GM10847 (cell line): ENCODE measurements around the gene ARHGAP10.

Experiments
- POLR2A ChIP-seq: IDR thresholded peaks from 2 replicates; pipeline ENCODE4 v1.6.1; 2011; ENCODE audit not compliant: insufficient read length; ENCODE audit errors: extremely low read depth

The ARHGAP10 gene

GRCh38 chr4:147965056-147965455 lies 233.2 kb downstream of the ARHGAP10 start:
- TF ChIP-seq POLR2A, result no peak

- TF ChIP-seq POLR2A, result no peak
Observed at GRCh38 chr4:147965873-147966272, 234.0 kb downstream of the ARHGAP10 start.

GRCh38 chr4:147968641-147969040 lies 236.8 kb downstream of the ARHGAP10 start:
- TF ChIP-seq POLR2A, result no peak

DNA sequence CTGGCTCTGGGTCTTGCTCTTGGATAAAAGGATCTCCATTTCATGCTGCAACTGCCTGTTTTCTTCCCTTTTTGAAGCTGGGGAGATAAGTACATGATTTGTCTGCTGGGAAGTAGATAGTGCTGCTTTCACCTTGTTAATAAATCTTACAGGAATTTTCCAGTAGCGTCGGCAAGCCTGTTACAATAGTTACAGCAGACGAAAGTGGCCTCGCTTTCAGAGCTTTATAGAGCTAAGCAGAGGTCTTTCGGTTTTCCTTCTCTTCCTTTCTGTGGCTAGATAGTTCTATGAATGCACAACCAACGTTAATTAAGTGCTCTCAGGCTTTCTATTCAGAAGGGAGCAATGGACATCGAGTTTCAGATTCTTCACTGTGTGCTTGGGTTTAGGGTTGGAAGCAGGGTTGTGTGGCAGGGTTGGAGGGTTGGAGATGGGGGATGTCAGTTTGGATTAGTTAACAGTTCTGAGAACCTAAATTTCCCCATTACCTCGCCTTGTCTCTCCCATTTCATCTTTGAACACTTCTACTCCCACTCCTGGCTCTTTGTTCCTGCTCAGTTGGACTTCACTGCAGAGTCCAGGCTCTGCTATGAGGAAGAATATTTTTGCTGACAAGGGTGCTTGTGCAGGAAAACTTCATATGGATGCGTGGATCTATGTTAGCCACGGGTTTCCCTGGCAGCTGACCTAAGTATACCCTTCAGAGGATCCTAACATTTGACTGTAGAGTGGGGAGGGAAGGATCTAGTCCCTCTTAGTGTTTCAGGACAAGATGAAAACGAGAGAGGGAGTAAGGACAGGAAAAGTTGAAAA lies 237.9 kb downstream of the ARHGAP10 start:
- TF ChIP-seq POLR2A, result no peak

DNA sequence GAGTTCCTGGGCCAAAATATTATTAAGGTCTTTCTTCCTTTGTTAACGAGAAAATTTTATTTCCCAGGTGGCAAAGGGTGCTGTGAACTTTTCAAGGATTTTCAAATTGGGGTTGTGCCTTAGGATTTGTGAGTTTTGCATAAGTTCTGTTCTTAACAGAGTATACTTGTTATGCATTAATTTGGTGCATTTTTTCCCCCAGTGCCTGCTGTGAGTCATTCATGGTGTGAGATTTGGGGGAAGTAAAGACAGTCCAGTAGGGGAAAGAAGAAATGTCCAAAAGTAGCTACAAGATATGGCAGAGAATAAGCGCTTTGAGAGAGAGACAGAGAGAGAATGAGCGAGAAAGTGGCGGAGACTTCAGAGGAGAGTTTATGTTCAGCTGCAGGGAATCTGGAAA lies 239.2 kb downstream of the ARHGAP10 start:
- TF ChIP-seq POLR2A, result no peak

DNA sequence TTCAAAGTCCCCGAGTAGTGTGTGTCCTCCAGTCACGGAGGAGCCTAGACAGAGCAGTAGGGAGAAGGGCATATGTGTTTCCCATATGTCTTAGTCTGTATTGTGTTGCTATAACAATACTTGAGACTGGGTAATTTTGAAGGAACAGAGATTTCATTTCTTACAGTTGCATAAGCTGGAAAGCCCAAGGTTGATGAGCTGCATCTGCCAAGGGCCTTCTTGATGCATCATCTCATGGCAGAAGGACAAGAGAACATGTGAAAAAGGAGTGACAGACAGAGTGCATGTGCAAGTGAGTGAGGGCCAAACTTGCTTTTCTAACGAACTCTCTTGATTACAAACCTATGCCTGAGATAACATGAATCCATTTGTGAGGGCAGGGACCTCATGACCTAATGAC lies 243.4 kb downstream of the ARHGAP10 start:
- TF ChIP-seq POLR2A, result no peak

DNA sequence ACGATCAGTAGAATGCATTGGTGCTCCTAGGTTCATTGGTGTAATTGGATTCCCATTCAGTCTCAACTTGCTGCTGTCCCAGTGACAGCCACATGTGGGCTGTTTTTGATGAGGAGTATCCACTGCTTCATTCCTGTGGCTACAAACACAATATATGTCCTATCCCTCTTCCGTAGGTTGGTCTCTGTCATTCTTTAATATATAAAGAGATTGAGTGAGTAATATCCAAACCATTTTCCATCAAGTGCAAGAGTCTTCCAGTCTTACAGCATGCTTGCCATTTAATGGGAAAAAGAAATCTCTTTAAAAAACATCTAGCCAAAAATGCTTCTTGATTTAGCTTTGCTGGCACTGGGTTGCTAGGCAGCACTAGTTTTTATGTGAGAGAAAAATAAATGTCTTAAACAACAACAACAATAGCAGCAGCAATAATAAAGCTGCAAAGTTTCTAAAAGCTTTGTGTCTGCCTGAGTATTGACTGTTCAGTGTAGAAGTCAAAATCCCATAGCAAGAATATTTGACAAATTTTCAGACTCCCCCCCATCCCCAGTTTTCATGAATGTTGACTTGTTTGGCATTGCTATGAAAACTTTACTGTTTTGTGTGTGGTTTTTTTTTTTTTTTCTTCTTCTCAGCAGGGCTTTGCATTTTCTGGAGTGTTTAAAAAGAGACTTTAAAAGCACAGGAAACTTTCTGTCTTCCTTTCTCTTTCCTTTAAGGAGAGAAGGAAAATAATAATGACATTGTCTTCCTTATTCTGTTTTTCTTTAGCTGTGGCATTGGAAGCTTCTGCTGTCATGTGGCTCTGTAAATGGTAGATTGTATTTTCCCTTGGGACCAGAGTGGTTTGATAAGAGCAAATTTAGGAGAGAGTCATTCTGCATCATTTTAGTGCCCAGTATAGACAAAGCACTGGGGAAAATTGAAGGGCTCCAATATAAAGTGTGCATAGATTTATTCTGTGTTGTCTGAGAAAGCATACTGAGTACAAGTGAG lies 244.3 kb downstream of the ARHGAP10 start:
- no peak for TF ChIP-seq POLR2A

DNA sequence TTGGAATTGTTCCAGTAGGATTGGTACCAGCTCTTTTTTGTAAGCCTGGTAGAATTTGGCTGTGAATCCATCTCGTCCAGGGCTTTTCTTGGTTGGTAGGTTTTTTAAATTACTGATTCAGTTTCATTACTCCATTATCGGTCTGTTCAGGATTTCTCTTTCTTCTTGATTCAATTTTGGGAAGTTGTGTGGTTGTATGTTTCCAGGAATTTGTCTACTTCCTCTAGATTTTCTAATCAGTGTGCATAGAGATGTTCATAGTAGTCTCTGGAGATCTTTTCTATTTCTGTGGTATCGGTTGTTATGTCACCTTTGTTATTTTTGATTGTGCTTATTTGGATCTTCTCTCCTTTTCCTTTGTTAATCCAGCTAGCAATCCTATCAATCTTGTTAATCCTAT lies 248.7 kb downstream of the ARHGAP10 start:
- no peak for TF ChIP-seq POLR2A

DNA sequence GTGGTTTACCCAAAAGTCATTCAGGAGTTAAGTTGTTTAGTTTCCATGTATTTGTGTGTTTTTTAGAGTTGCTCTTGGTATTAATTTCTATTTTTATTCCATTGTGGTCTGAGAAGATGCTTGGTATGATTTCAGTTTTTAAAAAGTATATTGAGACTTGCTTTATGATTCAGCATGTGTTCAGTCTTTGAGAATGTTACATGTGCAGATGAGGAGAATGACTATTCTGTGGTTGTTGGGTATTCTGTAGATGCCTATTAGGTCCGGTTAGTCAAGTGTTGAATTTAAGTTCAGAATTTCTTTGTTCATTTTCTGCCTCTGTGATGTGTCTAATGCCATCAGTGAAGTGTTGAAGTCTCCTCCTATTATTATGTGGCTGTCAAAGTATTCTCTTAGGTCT lies 249.4 kb downstream of the ARHGAP10 start:
- TF ChIP-seq POLR2A, result no peak

DNA sequence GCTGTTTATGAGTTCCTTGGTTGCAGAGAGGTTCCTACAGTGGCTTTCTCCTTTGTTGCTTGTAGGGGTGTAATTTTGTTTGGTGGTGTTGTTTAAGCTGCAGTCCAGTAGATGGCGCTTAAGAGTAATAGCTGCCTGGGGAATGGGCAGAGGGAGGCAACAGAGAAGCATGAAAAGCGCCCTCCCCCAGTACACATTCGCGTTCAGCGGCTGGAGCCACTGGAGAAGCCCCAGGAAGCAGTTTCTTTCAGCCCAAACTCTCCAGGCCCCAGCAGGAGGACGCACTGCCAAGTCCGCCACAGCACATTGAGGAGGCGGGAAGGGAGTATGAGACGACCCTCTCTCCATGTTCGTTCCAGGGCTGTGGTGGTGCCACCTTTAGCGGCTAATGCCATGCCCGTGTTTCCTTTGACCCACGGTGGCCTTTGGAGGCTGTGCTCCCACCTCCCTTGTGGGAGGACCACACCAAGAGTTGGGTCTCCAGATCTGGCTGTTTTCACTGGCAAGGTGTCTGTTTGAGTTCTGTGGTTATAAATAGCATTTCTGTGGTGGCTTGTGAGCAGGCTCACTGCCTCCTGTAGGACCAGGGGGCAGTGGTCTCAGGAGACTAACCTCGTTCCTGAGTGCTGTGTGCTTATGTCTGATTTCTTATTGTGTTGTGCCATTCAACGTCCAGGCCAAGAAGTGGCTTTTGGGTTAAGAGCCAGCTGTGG lies 252.3 kb downstream of the ARHGAP10 start:
- no peak for TF ChIP-seq POLR2A

- TF ChIP-seq POLR2A, result no peak
Observed at GRCh38 chr4:147984778-147985138, 252.9 kb downstream of the ARHGAP10 start.

DNA sequence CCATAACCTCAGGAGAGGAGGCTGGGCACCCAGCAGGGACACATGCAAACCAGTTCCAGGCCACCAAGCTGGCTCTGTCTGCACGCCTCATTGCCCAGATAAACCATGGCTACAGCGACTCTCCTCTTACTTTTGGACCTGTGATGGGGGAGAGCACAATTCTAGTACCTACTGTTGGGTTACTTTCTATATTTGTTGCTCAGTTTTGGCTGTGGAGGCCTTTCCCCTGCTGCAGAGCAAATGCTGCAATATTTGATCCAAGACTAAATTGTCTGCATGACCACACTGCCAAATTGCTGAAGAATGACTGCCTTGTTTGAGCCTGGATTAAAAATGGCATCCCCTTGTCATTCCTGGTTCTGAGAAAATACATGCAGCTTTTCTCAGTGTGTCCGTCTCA lies 253.5 kb downstream of the ARHGAP10 start:
- TF ChIP-seq POLR2A, result no peak

DNA sequence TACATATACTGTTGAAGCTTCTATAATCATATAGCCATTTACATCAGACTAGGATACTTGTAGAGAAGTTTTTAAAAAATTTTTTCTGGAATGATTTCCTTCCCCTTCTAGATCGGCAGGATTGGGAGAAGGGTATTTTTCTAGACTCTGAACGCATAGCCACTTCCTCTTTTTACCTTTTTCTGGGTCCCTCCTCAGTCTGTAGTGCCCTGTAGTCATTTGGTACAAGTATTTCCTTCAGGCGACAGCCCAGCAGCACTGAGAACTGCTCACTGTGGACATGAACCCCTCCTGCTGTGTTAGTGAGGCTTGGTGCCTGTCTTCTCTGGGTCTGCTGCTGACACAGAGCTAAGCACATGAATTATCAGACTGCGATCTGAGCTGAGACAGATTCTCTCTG lies 255.4 kb downstream of the ARHGAP10 start:
- TF ChIP-seq POLR2A, result no peak

- TF ChIP-seq POLR2A, result no peak
Observed at GRCh38 chr4:147991543-147992283, 259.8 kb downstream of the ARHGAP10 start.

DNA sequence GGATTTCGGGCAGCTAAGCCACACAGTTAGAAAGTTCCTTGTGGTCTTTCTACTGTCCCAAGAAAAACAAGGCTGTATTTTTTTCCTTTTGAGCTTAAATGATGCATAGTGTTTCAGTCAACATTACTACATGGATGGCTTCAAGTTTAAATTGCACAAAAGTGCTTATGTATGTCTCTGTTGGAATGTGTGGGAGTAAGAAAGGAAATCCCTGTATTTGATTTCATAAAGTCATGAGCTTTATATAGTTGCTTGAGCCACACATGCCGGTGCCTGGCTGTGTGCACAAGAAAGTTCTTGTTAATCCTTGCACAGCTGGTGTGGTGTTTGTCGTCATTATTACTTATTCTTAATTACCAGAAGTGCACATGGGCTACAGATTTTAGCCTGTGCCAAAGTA lies 262.2 kb downstream of the ARHGAP10 start:
- TF ChIP-seq POLR2A, result no peak
